Progenitor cell of endocrine pancreas (in vitro differentiated cells): Measurements from ENCODE around the gene HTATIP2. TPM values are rescaled to one million over a fixed set of nuclear protein-coding genes. Genes with fewer than 3 reads are reported as not detected.

ENCODE experiments used
- DNase-seq: peaks from one replicate; pipeline ENCODE4 v3.0.0; 2021; ENCODE audit warnings: low spot score; ENCODE audit not compliant: unreplicated experiment
- H3K27ac Mint-ChIP-seq: 2 replicates; pipeline ENCODE4 v1.8.0; 2021; ENCODE audit warnings: mild to moderate bottlenecking, moderate library complexity, mixed read lengths
- H3K27me3 Mint-ChIP-seq: 2 replicates; pipeline ENCODE4 v1.8.0; 2021; ENCODE audit warnings: mixed read lengths
- H3K36me3 Mint-ChIP-seq: 2 replicates; pipeline ENCODE4 v1.8.0; 2022; ENCODE audit warnings: mixed read lengths; ENCODE audit not compliant: insufficient read depth
- H3K4me1 Mint-ChIP-seq: 2 replicates; pipeline ENCODE4 v1.8.0; 2021; ENCODE audit warnings: low read depth, mixed read lengths
- H3K4me3 Mint-ChIP-seq: 2 replicates; pipeline ENCODE4 v1.8.0; 2021; ENCODE audit warnings: low read depth, mild to moderate bottlenecking, moderate library complexity, mixed read lengths
- H3K9me3 Mint-ChIP-seq: 2 replicates; pipeline ENCODE4 v1.8.0; 2021; ENCODE audit warnings: low read depth, mixed read lengths
- CTCF ChIP-seq: fragments of 200-600 bp; sonication (generic); IDR thresholded peaks from one replicate; pipeline ENCODE4 v1.5.0; 2021; ENCODE audit warnings: antibody characterized with exemption, mild to moderate bottlenecking; ENCODE audit not compliant: unreplicated experiment
- long read RNA-seq: library from polyadenylated mRNA; unstranded; transcript quantifications from one replicate; pipeline ENCODE4 v2.0.0, GENCODE V29; 2020
- total RNA-seq: library from RNA; stranded (reverse); gene quantifications from 2 replicates; pipeline ENCODE4 v1.2.1, GENCODE V29; 2021

The HTATIP2 gene
- total RNA-seq = 21.4 and 22.2 TPM in 2 replicates
- long read RNA-seq, transcript HTATIP2-201 (6 exons, 1,477 nt) = minor isoform, 5 of 35 reads
- long read RNA-seq, transcript HTATIP2-202 (6 exons, 886 nt) = major isoform, 13 of 35 reads
- long read RNA-seq, transcript HTATIP2-204 (5 exons, 1,748 nt) = major isoform, 13 of 35 reads
- long read RNA-seq, partial matches to known transcripts = 1 of 35 reads
- long read RNA-seq, other reads (novel, unspliced or antisense) = 1 of 35 reads

- no peak for TF ChIP-seq CTCF
- H3K9me3 Mint-ChIP-seq = no peaks in the 10 kb centered on the region
- peak within 1 kb of the TSS; percentile 86 for H3K27ac Mint-ChIP-seq
- H3K36me3 Mint-ChIP-seq = no peaks in the 10 kb centered on the region
- peak; percentile 26 for DNase-seq
- peak within 1 kb of the TSS; percentile 76 for H3K4me3 Mint-ChIP-seq
- H3K4me1 Mint-ChIP-seq = peaks cover 14% of the 10 kb centered on the region
- H3K27me3 Mint-ChIP-seq = peaks cover 13% of the 10 kb centered on the region
These were observed at the start of gene HTATIP2 for GRCh38 chr11:20363500-20364340. HTATIP2 (plus strand) TSS chr11:20363714; CDS start chr11:20364238, 524 bp downstream.

- TF ChIP-seq CTCF = no peak
- Mint-ChIP-seq H3K27ac (no peak overlapping the region), H3K36me3 (no peaks in the 10 kb centered on the region), H3K4me3 (no peak overlapping the region), H3K4me1 (no peaks in the 10 kb centered on the region), H3K27me3 (peaks cover 4% of the 10 kb centered on the region), H3K9me3 (no peaks in the 10 kb centered on the region)
- no peak for DNase-seq
These were observed 47.7 kb upstream of the HTATIP2 start for GRCh38 chr11:20315800-20316199.

- Mint-ChIP-seq H3K4me1 (peaks cover 1% of the 10 kb centered on the region), H3K9me3 (no peaks in the 10 kb centered on the region), H3K27me3 (no peaks in the 10 kb centered on the region), H3K4me3 (no peak overlapping the region), H3K36me3 (no peaks in the 10 kb centered on the region), H3K27ac (no peak overlapping the region)
- no peak for DNase-seq
- TF ChIP-seq CTCF = no peak
These were observed 42.3 kb upstream of the HTATIP2 start for GRCh38 chr11:20321177-20321576.

GRCh38 chr11:20327377-20327935 lies 36.1 kb upstream of the HTATIP2 start:
- Mint-ChIP-seq H3K4me1 (peaks cover 1% of the 10 kb centered on the region), H3K36me3 (no peaks in the 10 kb centered on the region), H3K9me3 (no peaks in the 10 kb centered on the region), H3K4me3 (no peak overlapping the region), H3K27ac (no peak overlapping the region), H3K27me3 (peaks cover 10% of the 10 kb centered on the region)
- no peak for TF ChIP-seq CTCF
- no peak for DNase-seq

GRCh38 chr11:20336056-20336455 lies 27.5 kb upstream of the HTATIP2 start:
- H3K27ac Mint-ChIP-seq = no peak overlapping the region
- no peak overlapping the region for H3K4me3 Mint-ChIP-seq
- no peak for TF ChIP-seq CTCF
- no peaks in the 10 kb centered on the region for H3K4me1 Mint-ChIP-seq
- no peaks in the 10 kb centered on the region for H3K36me3 Mint-ChIP-seq
- no peaks in the 10 kb centered on the region for H3K9me3 Mint-ChIP-seq
- DNase-seq = no peak
- H3K27me3 Mint-ChIP-seq = peaks cover 28% of the 10 kb centered on the region
